Stimulated activated CD8-positive, alpha-beta memory T cell treated with anti-CD3 and anti-CD28 coated beads, Interleukin-12 subunit alpha, Interleukin-12 subunit beta, amount 100 ng/mL, for 4 hours (primary cell): Measurements from ENCODE around the gene RAB11FIP5.
"Not testable (repeated sequence)": the region's sequence is repeated elsewhere in the genome, so short reads cannot be mapped to it uniquely, and the experiment has no call there.

Experiments
- DNase-seq: peaks from one replicate; pipeline ENCODE4 v3.0.0-alpha.2; 2020; ENCODE audit warnings: low read depth

Gene RAB11FIP5

GRCh38 chr2:73112913-73113854, at the start of gene RAB11FIP5:
Gene RAB11FIP5 (minus strand): TSS chr2:73112948. CDS start chr2:73112777, 171 bp downstream.
- DNase-seq = peak; percentile 65

- no peak for DNase-seq
These were observed 43.9 kb upstream of the RAB11FIP5 start for GRCh38 chr2:73156539-73157124.

GRCh38 chr2:73142937-73143336, 30.2 kb upstream of the RAB11FIP5 start:
- DNase-seq = no peak

GRCh38 chr2:73141896-73142295, 29.1 kb upstream of the RAB11FIP5 start:
- no peak for DNase-seq

- no peak for DNase-seq
These were observed 22.5 kb upstream of the RAB11FIP5 start for GRCh38 chr2:73135236-73135635.

- DNase-seq = no peak
These were observed 21.7 kb upstream of the RAB11FIP5 start for GRCh38 chr2:73134471-73134870.

- no peak for DNase-seq
These were observed 20.9 kb upstream of the RAB11FIP5 start for GRCh38 chr2:73133566-73134197.

- no peak for DNase-seq
These were observed 19.1 kb upstream of the RAB11FIP5 start for GRCh38 chr2:73131807-73132206.

- no peak for DNase-seq
These were observed 18.0 kb upstream of the RAB11FIP5 start for GRCh38 chr2:73130790-73131189.

GRCh38 chr2:73128841-73129535, 16.2 kb upstream of the RAB11FIP5 start:
- no peak for DNase-seq

GRCh38 chr2:73122536-73122935, 9.8 kb upstream of the RAB11FIP5 start:
- no peak for DNase-seq

GRCh38 chr2:73119611-73120239, 7.0 kb upstream of the RAB11FIP5 start:
- DNase-seq = not testable (repeated sequence)

GRCh38 chr2:73117441-73117840, 4.7 kb upstream of the RAB11FIP5 start:
- DNase-seq = no peak

- DNase-seq = no peak
These were observed 3.6 kb upstream of the RAB11FIP5 start for GRCh38 chr2:73116182-73116960.

- DNase-seq = no peak
These were observed 1.6 kb upstream of the RAB11FIP5 start for GRCh38 chr2:73114273-73114867.

- peak; percentile 5 for DNase-seq
These were observed 479 bp downstream of the RAB11FIP5 start for GRCh38 chr2:73112026-73112912.

GRCh38 chr2:73111073-73112025, 1.4 kb downstream of the RAB11FIP5 start:
- no peak for DNase-seq
